PFSK-1 (cell line): ENCODE measurements around the gene KMT2B.

Experiments
- POLR2AphosphoS5 ChIP-seq: IDR thresholded peaks from 2 replicates; pipeline ENCODE4 v1.6.1; 2012; ENCODE audit warnings: low read depth, mild to moderate bottlenecking, control low read depth, low read length, moderate library complexity
- REST ChIP-seq, 2 experiments: IDR thresholded peaks; 2 replicates each; pipeline versions ENCODE4 v1.6.1 to v1.8.0; 2011 to 2012; ENCODE audit warnings: low read depth in 2 of 2, low read length in 2 of 2, control low read depth in 1 of 2, inconsistent platforms in 1 of 2, mild to moderate bottlenecking in 1 of 2, moderate library complexity in 1 of 2; ENCODE audit not compliant: insufficient read depth in 1 of 2
- SIN3A ChIP-seq: IDR thresholded peaks from 2 replicates; pipeline ENCODE4 v1.6.1; 2012; ENCODE audit warnings: mild to moderate bottlenecking, low read length, moderate library complexity, borderline replicate concordance; ENCODE audit not compliant: insufficient read depth
- TAF1 ChIP-seq: IDR thresholded peaks from 2 replicates; pipeline ENCODE4 v1.6.1; 2012; ENCODE audit warnings: low read length, control low read depth, borderline replicate concordance; ENCODE audit not compliant: insufficient read depth

- TF ChIP-seq POLR2AphosphoS5 = no peak
- TF ChIP-seq REST (IDR thresholded peaks at IDR 0.05; ENCODE audit: insufficient read depth in 1 of 2, low read depth in 2 of 2, low read length in 2 of 2) = no peak
- no peak for TF ChIP-seq SIN3A
- no peak for TF ChIP-seq TAF1
Observed at GRCh38 chr19:35693422-35693821, 24.4 kb upstream of the KMT2B start.
